Heart left ventricle (tissue), 16 donors: ENCODE results near the gene RASGEF1B. TPM values are rescaled to one million over a fixed set of nuclear protein-coding genes. Genes with fewer than 3 reads are reported as not detected.

Experiments
- ATAC-seq, 4 donors: fragments of 200-7000 bp; cut with Tn5 transposase; one replicate each; pipeline ENCODE4 v1.9.1; 2020 to 2022; ENCODE audit warnings: moderate library complexity in 4 of 4, mild to moderate bottlenecking in 3 of 4, moderate number of reproducible peaks in 1 of 4
- DNase-seq, 5 donors: peaks; one replicate each; pipeline ENCODE4 v3.0.0-alpha.2; 2020
- H3K27ac ChIP-seq, 12 donors: fragments of 200-600 bp; sonication (generic) in 4 of 12; one replicate each; pipeline versions ENCODE4 v1.5.0 to v1.8.0; 2016 to 2022; ENCODE audit warnings: mild to moderate bottlenecking in 2 of 12
- H3K27me3 ChIP-seq, 9 donors: fragments of 200-600 bp; sonication (generic) in 2 of 9; one replicate each; pipeline versions ENCODE4 v1.5.1 to v1.8.0; 2016 to 2022; ENCODE audit warnings: mild to moderate bottlenecking in 3 of 9
- H3K36me3 ChIP-seq, 9 donors: fragments of 200-600 bp; sonication (generic) in 2 of 9; one replicate each; pipeline versions ENCODE4 v1.5.0 to v1.8.0; 2018 to 2022; ENCODE audit warnings: mild to moderate bottlenecking in 2 of 9
- H3K4me1 ChIP-seq, 12 donors: fragments of 200-600 bp; sonication (generic) in 4 of 12; one replicate each; pipeline versions ENCODE4 v1.5.0 to v1.8.0; 2016 to 2022; ENCODE audit warnings: mild to moderate bottlenecking in 3 of 12
- H3K4me3 ChIP-seq, 12 donors: fragments of 200-600 bp; sonication (generic) in 4 of 12; one replicate each; pipeline versions ENCODE4 v1.5.0 to v1.8.0; 2017 to 2022; ENCODE audit warnings: mild to moderate bottlenecking in 9 of 12, moderate library complexity in 4 of 12
- H3K9me3 ChIP-seq, 12 donors: fragments of 200-600 bp; sonication (generic) in 4 of 12; one replicate each; pipeline versions ENCODE4 v1.5.0 to v1.8.0; 2016 to 2022; ENCODE audit warnings: mild to moderate bottlenecking in 1 of 12
- POLR2A ChIP-seq, 2 donors: fragments of 450-650 bp; IDR thresholded peaks; one replicate each; pipeline ENCODE4 v1.6.1; 2017; ENCODE audit warnings: antibody characterized with exemption in 2 of 2, mild to moderate bottlenecking in 2 of 2, moderate library complexity in 2 of 2
- WGBS, 4 donors: extraction: QIAGEN DNeasy Blood & Tissue Kit in 2 of 4; methylation state at CpG; one replicate each; pipeline versions ENCODE4 v1.1.5 to v1.1.7; 2013 to 2018; 5-methylcytosine and 5-hydroxymethylcytosine counted together
- intact Hi-C, 10 donors: fragments of 100-400 bp; cut with DNase I; formaldehyde crosslinking; loops; one replicate each; pipeline versions ENCODE4 v1.11.1 to v1.14.2; 2022
- polyA plus RNA-seq, 2 donors: library from polyadenylated mRNA; stranded (reverse); fragments of 200-250 nt; gene quantifications; one replicate each; pipeline ENCODE4 v1.2.3, GENCODE V29; 2013
- total RNA-seq, 9 donors: library from RNA; depleted of rRNA in 2 of 9; stranded (reverse); fragments of >200 nt in 2 of 9; fragmentation: NEBNext Ultra II Directional in 3 of 9; extraction: Animal tissue kit (Norgen Biotek cat#: 25700) in 3 of 9; gene quantifications; one replicate each; pipeline versions ENCODE4 v1.1.0 to v1.2.4, GENCODE V29; 2016 to 2023
- TF ChIP-seq, protein P1 (sequence below), 12 donors: fragments of 200-600 bp; sonication (generic) in 4 of 12; IDR thresholded peaks; one replicate each; pipeline versions ENCODE4 v1.5.0 to v1.8.0; 2018 to 2022; ENCODE audit warnings: antibody characterized with exemption in 12 of 12, mild to moderate bottlenecking in 5 of 12
- donor health status: ischemic (EF 13 %, LVEDD 7.1; RV severe dilation, severe dysfunction).
- donor health status: healthy with polysubstance abuse.
- donor health status: DM: no; HTN: yes; CAD: no.
- donor health status: DM: no; HTN: no; CAD: no.
- donor health status: ischemic (EF 25% LVEDD 6.9; RV normal size, moderate dysfunction).
- donor health status: ischemic (EF 25% LVEDD 5.7; RV mildly dilated, moderate dysfunction).
- donor health status: healthy.
- donor health status: DM: yes; HTN: yes; CAD: no.
- donor health status: ischemic (EF 35%, LVEDD 5.7; RV mildly dilated, moderate dysfunction).
- donor health status: nonischemic (EF 11% LVEDD 7.7; RV severe dilation, severe dysfunction).
- donor health status: DM: yes; HTN: yes; CAD: no.
- donor health status: PGD.
- donor health status: ischemic (EF 29% LVEDD 5.4; RV normal size, mild dysfunction).
- donor health status: nonischemic (EF 23%, LVEDD 6.1; RV moderate dilation, normal function).

The RASGEF1B gene
- total and polyA plus RNA-seq, 11 donors, result 1.5 to 11.9 (median 2.9) TPM

GRCh38 chr4:81405900-81406401 is 65.8 kb downstream of the RASGEF1B start:
- Histone ChIP-seq H3K9me3 (no peaks in the 10 kb centered on the region), H3K27ac (no peak overlapping the region), H3K4me1 (peaks cover 0 to 10% (median 0%) of the 10 kb centered on the region in 12 donors), H3K36me3 (no peaks in the 10 kb centered on the region), H3K4me3 (peak overlapping the region in 5 of 12 donors; percentile 14 to 36 (median 27)), H3K27me3 (peaks cover 0 to 3% (median 0%) of the 10 kb centered on the region in 9 donors)
- ATAC-seq (peak; percentile 57 to 86 (median 72)), DNase-seq (peak in 2 of 5 donors; percentile 32 to 49)
- 0 to 7% (median 0%) methylated on average over 4 of the region's 4 CpGs for WGBS, 4 donors
- TF ChIP-seq, protein P1, sequence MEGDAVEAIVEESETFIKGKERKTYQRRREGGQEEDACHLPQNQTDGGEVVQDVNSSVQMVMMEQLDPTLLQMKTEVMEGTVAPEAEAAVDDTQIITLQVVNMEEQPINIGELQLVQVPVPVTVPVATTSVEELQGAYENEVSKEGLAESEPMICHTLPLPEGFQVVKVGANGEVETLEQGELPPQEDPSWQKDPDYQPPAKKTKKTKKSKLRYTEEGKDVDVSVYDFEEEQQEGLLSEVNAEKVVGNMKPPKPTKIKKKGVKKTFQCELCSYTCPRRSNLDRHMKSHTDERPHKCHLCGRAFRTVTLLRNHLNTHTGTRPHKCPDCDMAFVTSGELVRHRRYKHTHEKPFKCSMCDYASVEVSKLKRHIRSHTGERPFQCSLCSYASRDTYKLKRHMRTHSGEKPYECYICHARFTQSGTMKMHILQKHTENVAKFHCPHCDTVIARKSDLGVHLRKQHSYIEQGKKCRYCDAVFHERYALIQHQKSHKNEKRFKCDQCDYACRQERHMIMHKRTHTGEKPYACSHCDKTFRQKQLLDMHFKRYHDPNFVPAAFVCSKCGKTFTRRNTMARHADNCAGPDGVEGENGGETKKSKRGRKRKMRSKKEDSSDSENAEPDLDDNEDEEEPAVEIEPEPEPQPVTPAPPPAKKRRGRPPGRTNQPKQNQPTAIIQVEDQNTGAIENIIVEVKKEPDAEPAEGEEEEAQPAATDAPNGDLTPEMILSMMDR (IDR thresholded peaks at IDR 0.05), result peak; percentile 60 to 88 (median 80)
- TF ChIP-seq POLR2A (IDR thresholded peaks at IDR 0.05), result no peak
- intact Hi-C loops, result loop anchor here (1.0 to 10.0 kb wide), 12 partner anchors 51 to 863 kb away; no protein-coding TSS in a partner anchor

- H3K4me3 ChIP-seq, result no peak overlapping the region
- H3K36me3 ChIP-seq, result no peaks in the 10 kb centered on the region
- intact Hi-C loops, result loop anchor here (2.0 to 10.0 kb wide), 11 partner anchors 53 to 864 kb away; no protein-coding TSS in a partner anchor
- no peaks in the 10 kb centered on the region for H3K9me3 ChIP-seq
- no peak overlapping the region for H3K27ac ChIP-seq
- H3K27me3 ChIP-seq, result peaks cover 0 to 3% (median 0%) of the 10 kb centered on the region in 9 donors
- no peak for DNase-seq
- peaks cover 0 to 10% (median 0%) of the 10 kb centered on the region in 12 donors for H3K4me1 ChIP-seq
- TF ChIP-seq, protein P1 (IDR thresholded peaks at IDR 0.05), result no peak
- no peak for TF ChIP-seq POLR2A (IDR thresholded peaks at IDR 0.05)
- WGBS, 4 donors, result 70 to 82% (median 78%) methylated on average over 6 of the region's 6 CpGs
- no peak for ATAC-seq
Observed at GRCh38 chr4:81404741-81405140, 67.0 kb downstream of the RASGEF1B start.

DNA sequence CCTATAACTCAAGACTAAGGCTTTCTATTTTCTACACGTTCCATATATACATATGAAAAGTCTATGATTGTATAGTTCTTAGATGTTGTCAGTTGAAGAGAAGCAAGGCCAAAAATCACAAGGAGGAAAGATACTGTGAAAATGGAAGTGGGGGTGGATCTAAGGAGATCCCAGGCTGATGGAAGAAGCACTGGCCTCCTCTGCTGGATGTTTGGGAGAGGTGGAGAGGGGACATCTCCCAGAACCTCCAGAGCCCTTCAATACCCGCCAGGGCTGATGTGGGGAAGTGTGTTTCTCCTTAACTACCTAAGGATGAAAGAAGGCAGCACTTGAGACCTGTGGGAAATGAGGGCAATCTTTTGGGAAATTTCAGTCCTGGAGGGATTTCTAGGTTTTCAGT is 67.4 kb downstream of the RASGEF1B start:
- intact Hi-C loops, result loop anchor here in 7 of 10 donors (2.0 to 10.0 kb wide), 6 partner anchors 61 to 865 kb away; no protein-coding TSS in a partner anchor
- Histone ChIP-seq H3K9me3 (no peaks in the 10 kb centered on the region), H3K27ac (no peak overlapping the region), H3K4me3 (no peak overlapping the region), H3K27me3 (peaks cover 0 to 3% (median 0%) of the 10 kb centered on the region in 9 donors), H3K4me1 (peaks cover 0 to 10% (median 0%) of the 10 kb centered on the region in 12 donors), H3K36me3 (no peaks in the 10 kb centered on the region)
- DNase-seq (no peak), ATAC-seq (no peak)
- TF ChIP-seq, protein P1 (IDR thresholded peaks at IDR 0.05), result no peak
- no peak for TF ChIP-seq POLR2A (IDR thresholded peaks at IDR 0.05)
- 60 to 87% (median 82%) methylated on average over 2 of the region's 2 CpGs for WGBS, 4 donors

- WGBS, 4 donors, result 63 to 76% (median 69%) methylated on average over 7 of the region's 7 CpGs
Observed at GRCh38 chr4:81399306-81400086, 72.2 kb downstream of the RASGEF1B start.

More at GRCh38 chr4:81399306-81400086, 72.2 kb downstream of the RASGEF1B start:
- no peaks in the 10 kb centered on the region for H3K9me3 ChIP-seq
- no peak for ATAC-seq
- H3K27ac ChIP-seq, result no peak overlapping the region
- TF ChIP-seq, protein P1 (IDR thresholded peaks at IDR 0.05), result no peak
- no peak for TF ChIP-seq POLR2A (IDR thresholded peaks at IDR 0.05)
- H3K4me1 ChIP-seq, result peaks cover 0 to 19% (median 0%) of the 10 kb centered on the region in 12 donors
- DNase-seq, result no peak
- no peaks in the 10 kb centered on the region for H3K36me3 ChIP-seq
- intact Hi-C loops, result loop anchor here in 3 of 10 donors (5.0 to 10.0 kb wide), 3 partner anchors 65 to 805 kb away; no protein-coding TSS in a partner anchor
- H3K27me3 ChIP-seq, result no peaks in the 10 kb centered on the region
- H3K4me3 ChIP-seq, result no peak overlapping the region
